ENCODE measurements around the gene EFCAB14.
"Not testable (repeated sequence)": the region's sequence is repeated elsewhere in the genome, so short reads cannot be mapped to it uniquely, and the experiment has no call there.

EFCAB14 gene

GRCh38 chr1:46652321-46653100, 66.4 kb downstream of the EFCAB14 start:
- no peak for DNase-seq

GRCh38 chr1:46651152-46651551, 67.8 kb downstream of the EFCAB14 start:
- not testable (repeated sequence) for DNase-seq

GRCh38 chr1:46650491-46650890, 68.4 kb downstream of the EFCAB14 start:
- DNase-seq = no peak

- DNase-seq = no peak
These were observed 69.2 kb downstream of the EFCAB14 start for GRCh38 chr1:46649764-46650163.

GRCh38 chr1:46647611-46648010, 71.3 kb downstream of the EFCAB14 start:
- no peak for DNase-seq

- DNase-seq = no peak
These were observed 72.1 kb downstream of the EFCAB14 start for GRCh38 chr1:46646844-46647243.

- DNase-seq = no peak
These were observed 72.6 kb downstream of the EFCAB14 start for GRCh38 chr1:46646331-46646730.

- DNase-seq = no peak
These were observed 73.1 kb downstream of the EFCAB14 start for GRCh38 chr1:46645815-46646214.

- DNase-seq = no peak
These were observed 75.5 kb downstream of the EFCAB14 start for GRCh38 chr1:46643368-46643775.

- DNase-seq = no peak
These were observed 76.7 kb downstream of the EFCAB14 start for GRCh38 chr1:46642115-46642680.

- DNase-seq = no peak
These were observed 79.4 kb downstream of the EFCAB14 start for GRCh38 chr1:46639547-46639946.

- DNase-seq = no peak
These were observed 80.0 kb downstream of the EFCAB14 start for GRCh38 chr1:46638921-46639320.

GRCh38 chr1:46637444-46638083, 81.3 kb downstream of the EFCAB14 start:
- DNase-seq = no peak

- DNase-seq = no peak
These were observed 83.7 kb downstream of the EFCAB14 start for GRCh38 chr1:46635205-46635604.

- no peak for DNase-seq
These were observed 88.2 kb downstream of the EFCAB14 start for GRCh38 chr1:46630719-46631118.

All from GDM1 (cell line).